Measurements from ENCODE around the gene THEMIS2.
"Not testable (repeated sequence)": the region's sequence is repeated elsewhere in the genome, so short reads cannot be mapped to it uniquely, and the experiment has no call there.

THEMIS2 gene

GRCh38 chr1:27863538-27863915 lies 8.8 kb upstream of the THEMIS2 start:
- DNase-seq, result no peak

GRCh38 chr1:27864264-27864895 lies 8.0 kb upstream of the THEMIS2 start:
- peak; percentile 37 for DNase-seq

GRCh38 chr1:27865821-27866220 lies 6.5 kb upstream of the THEMIS2 start:
- DNase-seq, result no peak

GRCh38 chr1:27868556-27868931 lies 3.8 kb upstream of the THEMIS2 start:
- no peak for DNase-seq

GRCh38 chr1:27868932-27869718 lies 3.2 kb upstream of the THEMIS2 start:
- DNase-seq, result peak; percentile 86

GRCh38 chr1:27869719-27870085 lies 2.6 kb upstream of the THEMIS2 start:
- DNase-seq, result no peak

GRCh38 chr1:27871076-27871475 lies 1.3 kb upstream of the THEMIS2 start:
- DNase-seq, result not testable (repeated sequence)

- DNase-seq, result peak; percentile 44
These were observed 633 bp downstream of the THEMIS2 start for GRCh38 chr1:27872802-27873551.

- peak; percentile 25 for DNase-seq
These were observed 1.5 kb downstream of the THEMIS2 start for GRCh38 chr1:27873671-27874384.

- DNase-seq, result no peak
These were observed 4.2 kb downstream of the THEMIS2 start for GRCh38 chr1:27876341-27877114.

- DNase-seq, result no peak
These were observed 4.7 kb downstream of the THEMIS2 start for GRCh38 chr1:27877115-27877416.

GRCh38 chr1:27878039-27878438 lies 5.7 kb downstream of the THEMIS2 start:
- DNase-seq, result no peak

- DNase-seq, result no peak
These were observed 6.5 kb downstream of the THEMIS2 start for GRCh38 chr1:27878787-27879335.

GRCh38 chr1:27879374-27880082 lies 7.2 kb downstream of the THEMIS2 start:
- no peak for DNase-seq

- DNase-seq, result no peak
These were observed 10.2 kb downstream of the THEMIS2 start for GRCh38 chr1:27882543-27882903.

GRCh38 chr1:27883536-27883935 lies 11.2 kb downstream of the THEMIS2 start:
- no peak for DNase-seq

- no peak for DNase-seq
These were observed 11.9 kb downstream of the THEMIS2 start for GRCh38 chr1:27884006-27884954.

- no peak for DNase-seq
These were observed 12.8 kb downstream of the THEMIS2 start for GRCh38 chr1:27885114-27885528.

- DNase-seq, result no peak
These were observed 13.4 kb downstream of the THEMIS2 start for GRCh38 chr1:27885621-27886352.

GRCh38 chr1:27886353-27886679 lies 14.0 kb downstream of the THEMIS2 start:
- no peak for DNase-seq
